H1 (cell line): ENCODE results near the gene WNK2. TPM values are rescaled to one million over a fixed set of nuclear protein-coding genes. Genes with fewer than 3 reads are reported as not detected.

Source experiments
- EP300 ChIP-seq, 2 experiments: IDR thresholded peaks; 1 replicate in 1 of 2; 2 replicates in 1 of 2; pipeline ENCODE4 v1.6.1; 2011 to 2012; ENCODE audit warnings: low read depth in 2 of 2, low read length in 2 of 2, mild to moderate bottlenecking in 2 of 2, borderline replicate concordance in 1 of 2, inconsistent platforms in 1 of 2, moderate library complexity in 1 of 2
- FOSL1 ChIP-seq: IDR thresholded peaks from 2 replicates; pipeline ENCODE4 v1.6.1; 2011; ENCODE audit warnings: mild to moderate bottlenecking, low read depth, low read length, moderate library complexity; ENCODE audit not compliant: insufficient read depth
- KDM5A ChIP-seq: fragments of 200-600 bp; IDR thresholded peaks from 2 replicates; pipeline ENCODE4 v1.7.1; 2012; ENCODE audit warnings: mild to moderate bottlenecking, low read length, inconsistent platforms, mixed read lengths
- RNF2 ChIP-seq: fragments of 200-900, 300-1000 bp; sonication (generic); IDR thresholded peaks from 2 replicates; pipeline ENCODE4 v1.7.1; 2016; ENCODE audit warnings: borderline replicate concordance, low read depth, mild to moderate bottlenecking, antibody characterized with exemption, low read length; ENCODE audit not compliant: poor library complexity, severe bottlenecking; ENCODE audit errors: missing control alignments
- SIRT6 ChIP-seq: IDR thresholded peaks from one replicate; pipeline ENCODE4 v1.7.1; 2012; ENCODE audit warnings: low read length, inconsistent platforms
- TBP ChIP-seq: IDR thresholded peaks from 2 replicates; pipeline ENCODE4 v1.6.1; 2011; ENCODE audit warnings: low read depth, low read length, improper control_type of control experiment
- ZNF274 ChIP-seq: IDR thresholded peaks from 2 replicates; pipeline ENCODE4 v1.7.0; 2012; ENCODE audit warnings: low read length, borderline replicate concordance; ENCODE audit errors: extremely low read depth
- polyA plus RNA-seq, 7 experiments: library from polyadenylated mRNA; depleted of rRNA in 3 of 7; stranded (reverse) in 5 of 7; unstranded in 2 of 7; fragments of >200 nt in 5 of 7; fragments of 200-250 nt in 2 of 7; gene quantifications; 1 replicate in 5 of 7; 2 replicates in 1 of 7; 4 replicates in 1 of 7; pipeline versions ENCODE4 v1.2.1 to v1.2.3, GENCODE V29; 2011 to 2013; ENCODE audit warnings: missing spikeins in 2 of 7, mixed read lengths in 2 of 7
- total RNA-seq: library from RNA; stranded (reverse); fragmentation: NEBNext Ultra II Directional; extraction: Animal tissue kit (Norgen Biotek cat#: 25700); gene quantifications from 2 replicates; pipeline ENCODE4 v1.2.1, GENCODE V29; 2021

The WNK2 gene
- total and polyA plus RNA-seq, 2 of the 8 experiments (the other 6 are each of a cell fraction or from before 2014, with no cell fraction given): 12.0 to 87.2 TPM

DNA sequence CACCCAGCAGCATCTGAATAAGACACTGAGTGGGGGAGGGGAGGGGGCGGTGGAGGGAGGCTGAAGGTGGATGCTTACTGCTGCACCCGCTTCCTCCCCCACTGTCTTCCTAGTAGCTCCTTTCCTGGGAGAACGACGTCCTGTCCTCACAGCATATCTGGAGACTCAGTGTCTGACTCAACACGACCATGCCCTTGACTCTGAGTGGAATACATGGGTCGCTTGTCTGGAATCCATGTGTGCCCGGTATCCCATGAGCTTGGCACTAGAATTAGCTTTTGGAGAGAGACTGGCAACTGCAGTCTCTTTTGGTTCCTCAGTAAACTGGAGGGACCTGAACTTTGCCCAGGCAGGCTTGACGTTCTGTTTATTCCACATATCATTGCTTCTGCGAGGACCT is 142.1 kb downstream of the WNK2 start (continued):
- no peak for TF ChIP-seq KDM5A
- no peak for TF ChIP-seq TBP
- TF ChIP-seq FOSL1: no peak
- TF ChIP-seq RNF2: no peak
- TF ChIP-seq ZNF274: no peak
- TF ChIP-seq EP300 (IDR thresholded peaks at IDR 0.05; ENCODE audit: borderline replicate concordance in 1 of 2, low read depth in 2 of 2, low read length in 2 of 2): no peak
- TF ChIP-seq SIRT6: no peak
